ENCODE measurements around the gene CCP110.

- TF ChIP-seq CTCF (IDR thresholded peaks at IDR 0.05): no peak
- TF ChIP-seq POLR2A (IDR thresholded peaks at IDR 0.05): no peak
Observed at GRCh38 chr16:19598805-19599510, 75.2 kb downstream of the CCP110 start.
